ENCODE measurements around the gene MAN1A2. TPM values are rescaled to one million over a fixed set of nuclear protein-coding genes. Genes with fewer than 3 reads are reported as not detected.

The MAN1A2 gene
- total RNA-seq, 2 donors from 2014 or later = 43.8 to 63.6 TPM

GRCh38 chr1:117568999-117569398 lies 201.8 kb downstream of the MAN1A2 start:
- no peak for DNase-seq (ENCODE audit: low spot score)

GRCh38 chr1:117569856-117570255 lies 202.6 kb downstream of the MAN1A2 start:
- Histone ChIP-seq H3K36me3 (no peaks in the 10 kb centered on the region), H3K27me3 (replicated peaks; ENCODE audit: insufficient read depth) (no peaks in the 10 kb centered on the region), H3K4me3 (no peak overlapping the region), H3K9me3 (no peaks in the 10 kb centered on the region), H3K27ac (no peak overlapping the region), H3K4me1 (replicated peaks) (peaks cover 19% of the 10 kb centered on the region)
- no peak for TF ChIP-seq POLR2A (IDR thresholded peaks at IDR 0.05)
- WGBS = 25% methylated on average over 3 of the region's 3 CpGs
- no peak for DNase-seq (ENCODE audit: low spot score)
- intact Hi-C loops (cut with DNase I) = no loop called here

More at GRCh38 chr1:117568999-117569398, 201.8 kb downstream of the MAN1A2 start:
- H3K27ac ChIP-seq = no peak overlapping the region
- peaks cover 15% of the 10 kb centered on the region for H3K4me1 ChIP-seq (replicated peaks)
- no peaks in the 10 kb centered on the region for H3K27me3 ChIP-seq (replicated peaks; ENCODE audit: insufficient read depth)
- intact Hi-C loops (cut with DNase I) = no loop called here
- H3K4me3 ChIP-seq = no peak overlapping the region
- H3K36me3 ChIP-seq = no peaks in the 10 kb centered on the region
- no peaks in the 10 kb centered on the region for H3K9me3 ChIP-seq
- WGBS = 89% methylated on average over 6 of the region's 6 CpGs
- TF ChIP-seq POLR2AphosphoS5 (IDR thresholded peaks at IDR 0.05) = no peak
- no peak for TF ChIP-seq CTCF (IDR thresholded peaks at IDR 0.05)
- no peak for TF ChIP-seq POLR2A (IDR thresholded peaks at IDR 0.05)

GRCh38 chr1:117570988-117571409 lies 203.8 kb downstream of the MAN1A2 start:
- Histone ChIP-seq H3K4me1 (replicated peaks) (peaks cover 26% of the 10 kb centered on the region), H3K27me3 (replicated peaks; ENCODE audit: insufficient read depth) (no peaks in the 10 kb centered on the region), H3K36me3 (no peaks in the 10 kb centered on the region), H3K4me3 (no peak overlapping the region), H3K9me3 (no peaks in the 10 kb centered on the region), H3K27ac (peak overlapping the region; percentile 11 to 27)
- TF ChIP-seq POLR2AphosphoS5 (IDR thresholded peaks at IDR 0.05) = peak; percentile 74
- TF ChIP-seq CTCF (IDR thresholded peaks at IDR 0.05) = no peak
- 61% methylated on average over 8 of the region's 8 CpGs for WGBS
- intact Hi-C loops (cut with DNase I) = no loop called here
- DNase-seq (ENCODE audit: low spot score) = peak; percentile 68

- no peaks in the 10 kb centered on the region for H3K36me3 ChIP-seq
- WGBS = 48% methylated on average over 5 of the region's 5 CpGs
- TF ChIP-seq POLR2A (IDR thresholded peaks at IDR 0.05) (no peak), CTCF (IDR thresholded peaks at IDR 0.05) (no peak), POLR2AphosphoS5 (IDR thresholded peaks at IDR 0.05) (no peak)
- H3K4me1 ChIP-seq (replicated peaks) = peaks cover 26% of the 10 kb centered on the region
- H3K27ac ChIP-seq = peak overlapping the region in 1 of 2 donors; percentile 11
- H3K27me3 ChIP-seq (replicated peaks; ENCODE audit: insufficient read depth) = no peaks in the 10 kb centered on the region
- intact Hi-C loops (cut with DNase I) = no loop called here
- no peak for DNase-seq (ENCODE audit: low spot score)
- H3K9me3 ChIP-seq = no peaks in the 10 kb centered on the region
- no peak overlapping the region for H3K4me3 ChIP-seq
These were observed 204.2 kb downstream of the MAN1A2 start for GRCh38 chr1:117571496-117571895.

- TF ChIP-seq POLR2A (IDR thresholded peaks at IDR 0.05) = no peak
- TF ChIP-seq POLR2AphosphoS5 (IDR thresholded peaks at IDR 0.05) = no peak
- no peak for TF ChIP-seq CTCF (IDR thresholded peaks at IDR 0.05)
- WGBS = 69% methylated on average over 4 of the region's 4 CpGs
- no peak for DNase-seq (ENCODE audit: low spot score)
- H3K4me1 ChIP-seq (replicated peaks) = peaks cover 26% of the 10 kb centered on the region
- no peaks in the 10 kb centered on the region for H3K27me3 ChIP-seq (replicated peaks; ENCODE audit: insufficient read depth)
- intact Hi-C loops (cut with DNase I) = no loop called here
- H3K36me3 ChIP-seq = no peaks in the 10 kb centered on the region
- no peak overlapping the region for H3K4me3 ChIP-seq
- H3K9me3 ChIP-seq = no peaks in the 10 kb centered on the region
- no peak overlapping the region for H3K27ac ChIP-seq
These were observed 205.3 kb downstream of the MAN1A2 start for GRCh38 chr1:117572546-117572945.

Measured in prostate gland (tissue), 2 donors.